Karpas-422 (cell line): ENCODE measurements around the gene SCP2D1. TPM values are rescaled to one million over a fixed set of nuclear protein-coding genes. Genes with fewer than 3 reads are reported as not detected.

Source experiments
- DNase-seq: peaks from one replicate; pipeline ENCODE4 v3.0.0-alpha.2; 2015
- H2AFZ ChIP-seq: fragments of 200-600 bp; sonication (generic); 2 replicates; pipeline ENCODE4 v1.6.1; 2014; ENCODE audit warnings: antibody characterized with exemption, low read length, mixed read lengths
- H3K27ac ChIP-seq: fragments of 200-600 bp; sonication (generic); 2 replicates; pipeline ENCODE4 v1.5.1; 2014; ENCODE audit warnings: mild to moderate bottlenecking, low read length, moderate library complexity
- H3K27me3 ChIP-seq: fragments of 200-600 bp; sonication (generic); 2 replicates; pipeline ENCODE4 v1.6.1; 2014; ENCODE audit warnings: low read length, mixed read lengths
- H3K36me3 ChIP-seq: fragments of 200-600 bp; sonication (generic); 2 replicates; pipeline ENCODE4 v1.6.1; 2014; ENCODE audit warnings: low read length, mixed read lengths; ENCODE audit not compliant: insufficient read depth
- H3K4me1 ChIP-seq: fragments of 200-600 bp; sonication (generic); 2 replicates; pipeline ENCODE4 v1.6.1; 2014; ENCODE audit warnings: mild to moderate bottlenecking, low read length, mixed read lengths
- H3K4me2 ChIP-seq: fragments of 200-600 bp; sonication (generic); 2 replicates; pipeline ENCODE4 v1.6.1; 2014; ENCODE audit warnings: low read length, low read depth, mild to moderate bottlenecking; ENCODE audit not compliant: poor library complexity, severe bottlenecking
- H3K4me3 ChIP-seq: fragments of 200-600 bp; sonication (generic); 2 replicates; pipeline ENCODE4 v1.5.1; 2014; ENCODE audit warnings: mild to moderate bottlenecking, antibody characterized with exemption, low read length, mixed read lengths
- H3K79me2 ChIP-seq: fragments of 200-600 bp; sonication (generic); 2 replicates; pipeline ENCODE4 v1.6.1; 2014; ENCODE audit warnings: mild to moderate bottlenecking, low read length, mixed read lengths
- H3K9ac ChIP-seq: fragments of 200-600 bp; sonication (generic); 2 replicates; pipeline ENCODE4 v1.6.0; 2014; ENCODE audit warnings: low read length
- H3K9me2 ChIP-seq: fragments of 200-600 bp; sonication (generic), shearing (Covaris generic); replicated peaks from 2 replicates; pipeline ENCODE4 v1.6.0; 2014; ENCODE audit warnings: mild to moderate bottlenecking, low read length, moderate library complexity; ENCODE audit not compliant: insufficient read depth
- H3K9me3 ChIP-seq: fragments of 300-700, 200-600 bp; sonication (generic); 2 replicates; pipeline ENCODE4 v1.6.1; 2014; ENCODE audit warnings: low read length, mixed read lengths
- H4K20me1 ChIP-seq: fragments of 200-600 bp; sonication (generic); 2 replicates; pipeline ENCODE4 v1.6.1; 2014; ENCODE audit warnings: mild to moderate bottlenecking, antibody characterized with exemption, low read length, low read depth; ENCODE audit not compliant: insufficient read depth
- total RNA-seq: library from RNA; depleted of rRNA; stranded (reverse); fragments of >200 nt; shearing (Covaris generic); gene quantifications from 2 replicates; pipeline ENCODE4 v1.2.3, GENCODE V29; 2014; ENCODE audit warnings: low replicate concordance; rRNA removed

SCP2D1 gene
- total RNA-seq, 1 experiment from 2014 or later: not detected

GRCh38 chr20:18857640-18858039 is 44.1 kb downstream of the SCP2D1 start:
- no peak overlapping the region for H3K4me2 ChIP-seq
- no peak overlapping the region for H3K9ac ChIP-seq
- H2AFZ ChIP-seq: no peak overlapping the region
- no peak for DNase-seq
- H3K27me3 ChIP-seq: no peaks in the 10 kb centered on the region
- no peak overlapping the region for H3K27ac ChIP-seq
- H3K36me3 ChIP-seq: no peaks in the 10 kb centered on the region
- H3K4me1 ChIP-seq: no peaks in the 10 kb centered on the region
- H4K20me1 ChIP-seq: no peaks in the 10 kb centered on the region
- H3K9me3 ChIP-seq: no peaks in the 10 kb centered on the region
- no peaks in the 10 kb centered on the region for H3K79me2 ChIP-seq
- no peaks in the 10 kb centered on the region for H3K9me2 ChIP-seq
- no peak overlapping the region for H3K4me3 ChIP-seq

DNA sequence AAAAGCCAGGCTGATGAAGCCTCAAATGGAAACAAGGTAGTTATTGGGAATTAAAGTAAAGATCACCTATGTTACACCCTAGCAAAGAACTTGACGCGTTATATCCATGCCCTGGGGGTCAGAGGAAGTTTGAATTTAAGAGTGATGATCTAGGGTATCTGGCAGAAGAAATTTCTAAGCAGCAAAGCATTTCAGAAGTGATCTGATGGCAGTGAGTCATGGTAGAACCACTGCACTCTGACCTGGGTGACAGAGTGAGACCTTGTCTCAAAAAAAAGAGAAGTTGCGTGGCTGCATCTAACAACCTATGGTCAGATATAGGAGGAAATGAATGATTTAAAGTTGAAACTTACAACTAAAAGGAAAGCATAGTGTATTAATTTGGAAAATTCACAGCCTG is 45.2 kb downstream of the SCP2D1 start:
- no peak overlapping the region for H3K27ac ChIP-seq
- H3K9ac ChIP-seq: no peak overlapping the region
- H2AFZ ChIP-seq: no peak overlapping the region
- H3K9me3 ChIP-seq: no peaks in the 10 kb centered on the region
- no peaks in the 10 kb centered on the region for H3K27me3 ChIP-seq
- H3K4me1 ChIP-seq: no peaks in the 10 kb centered on the region
- peak; percentile 41 for DNase-seq
- H3K79me2 ChIP-seq: no peaks in the 10 kb centered on the region
- H3K4me2 ChIP-seq: no peak overlapping the region
- no peak overlapping the region for H3K4me3 ChIP-seq
- H3K9me2 ChIP-seq: no peaks in the 10 kb centered on the region
- no peaks in the 10 kb centered on the region for H3K36me3 ChIP-seq
- H4K20me1 ChIP-seq: no peaks in the 10 kb centered on the region

Other genes with a start within 250 kb of the SCP2D1 start
- gene SMIM26, start 246.4 kb upstream of the SCP2D1 start, total RNA-seq: 101 and 268 TPM in 2 replicates
- 84.9 and 115 TPM in 2 replicates for gene DTD1, start 225.7 kb upstream of the SCP2D1 start, total RNA-seq